ENCODE results near the gene TSPAN14. TPM values are rescaled to one million over a fixed set of nuclear protein-coding genes. Genes with fewer than 3 reads are reported as not detected.

TSPAN14 gene
- total and polyA plus RNA-seq, 2 of the 13 experiments (the other 11 are each of a cell fraction or from before 2014, with no cell fraction given): 24.1 to 80.6 TPM

- Histone ChIP-seq H4K20me1 (ENCODE audit: insufficient read depth, low read length) (peaks cover 36% of the 10 kb centered on the region), H3K9ac (ENCODE audit: insufficient read depth, low read depth, low read length) (no peak overlapping the region), H3K27me3 (ENCODE audit: control insufficient read depth in 1 of 2, insufficient read depth in 2 of 2, low read length in 2 of 2) (no peaks in the 10 kb centered on the region), H3K36me3 (replicated peaks in 1 of 2; ENCODE audit: control insufficient read depth in 1 of 2, insufficient read depth in 2 of 2, low read length in 2 of 2) (peaks cover 5 to 44% of the 10 kb centered on the region in 2 experiments; a peak in 4 of 5 replicates), H3K4me3 (replicated peaks in 1 of 3; ENCODE audit: insufficient read depth in 1 of 3, low read depth in 2 of 3, low read length in 3 of 3) (no peak overlapping the region), H3K4me2 (ENCODE audit: low read depth, low read length) (no peak overlapping the region), H3K9me3 (ENCODE audit: low read length) (no peaks in the 10 kb centered on the region), H3K4me1 (ENCODE audit: insufficient read depth, low read length) (peaks cover 90% of the 10 kb centered on the region), H3K27ac (ENCODE audit: extremely low read length, insufficient read depth, low read length) (no peak overlapping the region), H3K79me2 (ENCODE audit: insufficient read depth, low read length) (peaks cover 98% of the 10 kb centered on the region), H2AFZ (ENCODE audit: low read length) (no peak overlapping the region)
- DNase-seq (ENCODE audit: low spot score): no peak
- in situ Hi-C loops (cut with HindIII; ENCODE audit: extremely low pct_ligation_motif_present, low pct_unique_long_range_greater_than_20kb): no loop called here
- POLR2A ChIA-PET: interaction anchor here (1.4 to 2.6 kb wide), 4 partner anchors 9 to 35 kb away, joined by 3 to 7 read pairs (median 4); no protein-coding TSS in a partner anchor
- no TSS peak for BruUV-seq (replicated peaks)
- no peak for ATAC-seq
- WGBS (ENCODE audit: low lambda C conversion rate): 100% methylated on average over 3 of the region's 3 CpGs
- FAIRE-seq: no peak
- TF ChIP-seq ZFX (CRISPR knock-in tag; IDR thresholded peaks at IDR 0.05; ENCODE audit: low read depth) (0 out of 2 replicates have a peak, but pooled peaks have one; percentile 2), HNF1B (CRISPR knock-in tag; IDR thresholded peaks at IDR 0.05) (no peak), HNRNPH1 (optimal IDR thresholded peaks at IDR 0.05; ENCODE audit: low read depth, low read length) (no peak), CREBL2 (CRISPR knock-in tag; IDR thresholded peaks at IDR 0.05; ENCODE audit: borderline replicate concordance) (no peak), ZNF597 (CRISPR knock-in tag; IDR thresholded peaks at IDR 0.05) (no peak), HOXA7 (CRISPR knock-in tag; IDR thresholded peaks at IDR 0.05) (no peak), RNF2 (conservative IDR thresholded peaks at IDR 0.05; ENCODE audit: low read depth) (no peak), BRCA1 (CRISPR knock-in tag; IDR thresholded peaks at IDR 0.05) (no peak)
- intact Hi-C loops (cut with micrococcal nuclease; ENCODE audit: unreplicated experiment): no loop called here
- CTCF ChIA-PET (ENCODE audit: low intra/inter-chr PET ratio, low total read pairs): no interaction called here
Measured at GRCh38 chr10:80471001-80471400, 16.9 kb downstream of the TSPAN14 start.
